ENCODE measurements around the gene NUP85.
"Not testable (repeated sequence)": the region's sequence is repeated elsewhere in the genome, so short reads cannot be mapped to it uniquely, and the experiment has no call there.

The NUP85 gene

GRCh38 chr17:75241502-75241901, 36.0 kb downstream of the NUP85 start:
- DNase-seq = no peak

DNA sequence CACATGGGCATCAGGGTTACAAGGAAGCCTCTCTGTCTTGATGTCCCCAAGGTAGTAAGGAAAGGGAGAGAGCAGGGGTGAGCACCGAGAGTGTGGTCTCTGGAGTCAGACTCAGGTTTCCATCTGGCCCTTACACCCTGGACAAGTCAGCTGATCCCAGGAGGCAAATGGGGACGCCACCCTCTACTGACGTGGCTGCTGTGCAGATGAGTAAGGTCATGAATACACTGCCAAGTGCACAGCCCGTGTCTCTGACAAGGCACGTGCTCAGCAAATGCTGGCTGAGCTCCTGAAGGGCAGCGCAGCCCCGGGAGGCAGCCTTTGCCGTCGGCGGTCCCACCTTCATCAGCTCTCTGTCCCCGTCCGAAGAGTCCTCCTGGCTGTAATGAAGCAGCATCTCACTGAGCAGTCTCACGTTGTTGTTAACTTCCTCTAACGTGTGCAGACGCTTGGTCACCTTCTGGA, 36.5 kb downstream of the NUP85 start:
- no peak for DNase-seq

GRCh38 chr17:75242461-75243042, 37.1 kb downstream of the NUP85 start:
- no peak for DNase-seq

DNA sequence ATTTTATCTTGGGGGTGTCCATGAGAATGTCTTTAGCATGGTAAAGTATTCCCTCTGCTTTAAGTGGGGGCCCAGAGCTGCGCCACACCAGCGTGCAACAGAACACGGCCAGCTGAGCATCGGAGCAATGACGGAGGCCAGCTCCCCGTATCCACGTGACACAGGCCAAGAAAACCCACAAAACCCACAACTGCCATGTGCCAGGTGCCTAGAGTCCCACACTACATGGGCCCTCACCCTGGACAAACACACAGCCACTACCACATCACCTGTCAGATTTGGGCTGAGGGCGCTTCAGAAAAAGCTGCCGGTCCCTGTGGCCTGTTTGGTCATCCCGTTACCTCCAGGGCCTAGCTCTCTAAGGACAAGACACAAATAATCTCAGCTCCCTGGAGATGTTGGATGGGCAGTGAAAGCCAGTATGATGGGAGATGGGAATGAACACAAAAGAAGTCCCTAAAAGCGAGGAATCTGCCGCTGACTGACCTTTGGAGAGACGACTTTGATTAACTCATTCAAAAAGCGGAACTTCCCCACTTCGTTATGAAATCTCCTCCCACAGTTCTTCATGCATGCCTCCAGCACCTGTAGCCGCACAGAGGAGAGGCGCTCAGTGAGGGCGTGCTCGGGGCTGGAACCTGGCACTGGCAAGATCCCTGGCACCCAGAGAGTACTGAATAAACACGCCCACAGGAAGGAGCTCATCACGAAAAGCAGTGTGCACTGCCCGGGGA, 38.8 kb downstream of the NUP85 start:
- DNase-seq = no peak

DNA sequence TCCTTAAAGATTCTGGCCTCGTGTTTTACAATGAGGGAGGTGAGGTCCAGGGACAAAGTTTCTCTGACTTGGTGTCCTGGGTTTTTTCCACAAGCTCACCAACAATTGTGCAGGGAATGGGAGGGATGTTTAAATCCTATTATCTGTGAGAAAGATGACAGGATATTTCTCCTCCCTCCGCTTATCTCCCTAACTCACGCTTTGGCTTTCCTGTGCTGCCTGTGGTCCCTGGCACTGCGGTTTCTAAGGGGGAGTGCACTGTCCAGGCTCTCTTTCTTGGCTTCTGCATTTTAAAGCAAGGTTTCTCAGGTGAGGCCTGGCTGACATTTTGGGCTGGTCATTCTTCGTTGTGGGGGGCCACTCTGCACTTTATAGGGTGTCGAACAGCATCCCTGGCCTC, 39.5 kb downstream of the NUP85 start:
- no peak for DNase-seq

DNA sequence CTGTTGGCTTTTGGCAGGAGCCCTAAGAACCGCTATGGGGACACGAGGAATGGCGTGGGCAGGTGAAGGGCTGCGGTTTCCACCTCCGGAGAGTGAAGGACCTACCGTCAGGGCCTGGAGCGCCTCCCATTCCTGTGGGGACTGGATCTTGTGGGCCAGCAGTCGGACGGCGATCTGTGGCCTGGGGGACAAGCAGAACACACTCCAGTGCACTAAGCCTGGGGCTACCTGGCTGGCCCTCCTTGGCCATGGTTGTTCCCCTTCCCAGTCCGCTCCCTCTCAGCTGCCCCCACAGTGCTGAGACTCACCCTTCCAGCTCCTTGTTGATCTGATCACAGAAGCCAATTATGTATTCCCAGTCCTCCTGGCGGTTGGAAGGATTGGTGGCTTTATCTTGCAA, 40.9 kb downstream of the NUP85 start:
- DNase-seq = no peak

- no peak for DNase-seq
These were observed 44.1 kb downstream of the NUP85 start for GRCh38 chr17:75249564-75249963.

- DNase-seq = no peak
These were observed 44.6 kb downstream of the NUP85 start for GRCh38 chr17:75250009-75250471.

GRCh38 chr17:75252039-75252816, 46.7 kb downstream of the NUP85 start:
- no peak for DNase-seq

DNA sequence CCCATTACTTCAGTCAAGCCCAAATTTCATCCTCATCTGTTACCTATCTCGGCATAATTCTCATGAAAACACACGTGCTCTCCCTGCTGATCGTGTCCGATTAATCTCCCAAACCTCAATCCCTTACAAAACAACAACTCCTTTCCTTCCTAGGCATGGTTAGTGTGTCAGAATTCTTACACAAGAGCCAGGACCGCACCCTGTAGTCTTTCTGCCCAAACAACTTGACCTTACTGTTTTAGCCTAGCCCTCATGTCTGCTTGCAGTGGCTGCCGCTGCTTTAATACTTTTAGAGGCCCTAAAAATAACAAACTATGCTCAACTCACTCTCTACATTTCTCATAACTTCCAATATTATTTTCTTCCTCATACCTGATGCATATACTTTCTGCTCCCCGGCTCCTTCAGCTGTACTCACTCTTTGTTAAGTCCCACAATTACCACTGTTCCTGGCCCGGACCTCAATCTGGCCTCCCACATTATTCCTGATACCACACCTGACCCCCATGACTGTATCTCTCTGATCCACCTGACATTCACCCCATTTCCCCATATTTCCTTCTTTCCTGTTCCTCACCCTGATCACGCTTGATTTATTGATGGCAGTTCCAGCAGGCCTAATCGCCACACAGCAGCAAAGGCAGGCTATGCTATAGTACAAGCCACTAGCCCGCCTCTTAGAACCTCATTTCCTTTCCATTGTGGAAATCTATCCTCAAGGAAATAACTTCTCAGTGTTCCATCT, 50.6 kb downstream of the NUP85 start:
- not testable (repeated sequence) for DNase-seq

DNA sequence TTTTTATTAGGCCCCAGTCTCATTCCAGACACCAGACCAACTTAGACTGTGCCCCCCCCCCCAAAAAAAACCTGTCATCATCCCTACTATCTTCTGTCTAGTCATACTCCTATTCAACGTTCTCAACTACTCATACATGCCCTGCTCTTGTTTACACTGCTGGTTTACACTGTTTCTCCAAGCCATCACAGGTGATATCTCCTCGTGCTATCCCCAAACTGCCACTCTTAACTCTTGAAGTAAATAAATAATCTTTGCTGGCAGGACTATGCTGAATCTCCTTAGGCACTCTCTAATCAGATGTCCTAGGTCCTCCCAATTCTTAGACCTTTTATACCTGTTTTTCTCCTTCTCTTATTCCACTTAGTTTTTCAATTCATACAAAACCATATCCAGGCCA, 51.7 kb downstream of the NUP85 start:
- DNase-seq = not testable (repeated sequence)

GRCh38 chr17:75260641-75261335, 55.3 kb downstream of the NUP85 start:
- DNase-seq = no peak

- DNase-seq = peak; percentile 95
These were observed 56.0 kb downstream of the NUP85 start, which contains the start of the genes GGA3 and MRPS7 for GRCh38 chr17:75261336-75262111. Gene GGA3, minus strand, starts transcription at chr17:75261606. Its CDS starts 19 bp downstream, at chr17:75261587. Gene MRPS7, plus strand, starts transcription at chr17:75261879. Its CDS starts 22 bp downstream, at chr17:75261901.

- DNase-seq = no peak
These were observed 56.7 kb downstream of the NUP85 start for GRCh38 chr17:75262112-75262606.

DNA sequence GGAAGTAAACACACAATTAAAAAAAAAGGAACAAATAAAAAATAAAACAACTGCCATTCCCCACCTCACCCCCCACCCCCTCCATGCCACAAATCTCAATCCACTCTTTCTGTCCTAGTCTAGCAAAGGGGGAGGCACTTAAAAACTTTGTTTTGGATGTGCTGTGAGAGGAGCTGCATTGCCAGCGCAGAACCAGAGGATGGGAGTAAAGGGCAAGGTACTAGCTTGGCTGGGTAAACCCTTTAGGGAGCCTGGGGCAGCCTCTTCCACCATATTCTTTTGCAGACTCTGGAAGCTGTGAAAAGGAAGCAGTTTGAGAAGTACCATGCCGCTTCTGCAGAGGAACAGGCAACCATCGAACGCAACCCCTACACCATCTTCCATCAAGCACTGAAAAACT, 57.6 kb downstream of the NUP85 start:
- no peak for DNase-seq

- no peak for DNase-seq
These were observed 60.3 kb downstream of the NUP85 start for GRCh38 chr17:75265614-75266315.

DNA sequence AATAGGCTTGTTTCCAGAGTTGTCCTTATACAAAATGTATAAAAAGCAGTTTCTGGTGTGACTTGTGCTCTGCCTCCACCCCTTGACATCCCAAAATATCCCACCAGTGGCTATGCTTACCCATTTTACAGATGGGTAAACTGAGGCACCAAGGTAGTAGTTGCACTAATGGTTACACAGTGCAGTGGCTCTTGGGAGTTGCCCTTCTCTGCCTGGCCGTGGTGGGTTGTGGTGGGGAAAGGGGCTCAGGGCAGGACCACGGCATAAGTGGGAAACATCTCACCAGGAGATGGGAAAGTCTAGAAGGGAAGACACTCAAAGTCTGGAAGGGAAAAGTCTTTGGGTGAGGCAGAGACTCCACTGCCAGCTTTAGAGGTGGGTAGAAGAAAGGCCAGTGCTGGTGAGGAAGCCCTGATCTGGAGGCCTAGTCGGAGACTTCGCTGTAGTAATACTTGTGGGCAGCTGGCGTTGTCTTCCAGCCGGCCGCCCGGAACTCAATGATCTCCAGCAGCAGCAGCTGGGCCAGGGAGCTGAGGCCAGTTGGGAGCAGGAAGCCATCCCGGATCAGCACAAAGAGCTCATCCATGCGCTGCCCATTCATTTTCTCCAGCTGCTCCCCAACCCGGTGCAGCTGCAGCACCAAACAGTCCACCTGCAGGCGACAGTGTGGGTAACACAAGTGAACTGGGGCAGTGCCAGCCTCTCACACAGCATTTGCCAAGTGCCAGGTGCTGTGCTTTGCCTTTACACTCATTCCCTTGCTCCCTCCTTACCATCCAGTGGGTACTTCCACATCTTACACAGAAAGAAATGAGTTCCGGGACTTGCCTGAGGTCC, 61.1 kb downstream of the NUP85 start:
- DNase-seq = no peak

DNA sequence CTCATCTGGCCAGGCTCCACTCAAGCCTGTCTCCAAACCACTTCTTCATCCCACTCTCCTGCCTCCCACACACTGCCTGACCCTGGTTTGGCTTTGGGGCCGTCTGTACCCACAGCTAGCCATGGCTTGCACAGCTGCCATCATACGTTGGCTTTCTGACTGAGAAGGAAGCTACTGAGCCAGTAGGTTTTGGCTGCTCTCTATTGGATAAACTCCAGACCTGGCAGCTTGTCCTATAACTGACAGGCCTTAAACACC, 61.6 kb downstream of the NUP85 start:
- no peak for DNase-seq

- no peak for DNase-seq
These were observed 62.1 kb downstream of the NUP85 start for GRCh38 chr17:75267411-75268232.
